GM12878 (cell line): ENCODE results near the gene MEGF11. TPM values are rescaled to one million over a fixed set of nuclear protein-coding genes. Genes with fewer than 3 reads are reported as not detected.

Experiments used
- ATAC-seq: fragments of 200-7000 bp; cut with Tn5 transposase; 3 replicates; pipeline ENCODE4 v1.9.1; 2020; ENCODE audit warnings: mild to moderate bottlenecking, moderate library complexity
- BruUV-seq: library from RNA; stranded (reverse); fragments of 400-500 nt; replicated peaks from 2 replicates; lab custom pipeline; 2021; lab: Mats Ljungman, UMichigan
- CTCF ChIA-PET: fragments of 300-600 bp; sonication (Branson Sonifier 250); formaldehyde crosslinking; extraction: SDS; loops from one replicate; lab custom pipeline; 2021; ENCODE audit warnings: inconsistent platforms; lab: Yijun Ruan, JAX
- POLR2A ChIA-PET: fragments of 350-600 bp; formaldehyde crosslinking; extraction: SDS; loops from one replicate; lab custom pipeline; 2021; ENCODE audit warnings: inconsistent platforms; lab: Charles Lee
- RAD21 ChIA-PET: fragments of 300-600 bp; sonication (Branson Sonifier 250); formaldehyde crosslinking; loops from one replicate; lab custom pipeline; 2023; ENCODE audit warnings: antibody characterized with exemption; ENCODE audit not compliant: unreplicated experiment; lab: Charles Lee
- SMC1A ChIA-PET: fragments of 300-600 bp; sonication (Branson Sonifier 250); formaldehyde crosslinking; loops from one replicate; lab custom pipeline; 2023; ENCODE audit not compliant: unreplicated experiment, uncharacterized antibody; lab: Charles Lee
- DNase-seq: peaks from one replicate; pipeline ENCODE4 v3.0.0-alpha.2; 2011; ENCODE audit warnings: low read depth, low spot score
- FAIRE-seq: peaks from 3 replicates; lab custom pipeline; 2011; peaks lifted over from hg19 to GRCh38; lab: Jason Lieb, UNC
- H2AFZ ChIP-seq: 2 replicates; pipeline ENCODE4 v1.6.0; 2011; ENCODE audit warnings: low read depth, low read length, control low read depth; ENCODE audit not compliant: control insufficient read depth
- H3K27ac ChIP-seq: 2 replicates; pipeline ENCODE4 v1.5.1; 2011; ENCODE audit warnings: control low read depth; ENCODE audit not compliant: control insufficient read depth, insufficient read depth
- H3K27me3 ChIP-seq, 2 experiments: replicated peaks in 1 of 2; 2 replicates each; pipeline versions ENCODE4 v1.6.0 to v1.6.1; 2011; ENCODE audit warnings: low read length in 1 of 2; ENCODE audit not compliant: control insufficient read depth in 2 of 2, insufficient read depth in 2 of 2
- H3K36me3 ChIP-seq, 2 experiments: 2 replicates each; pipeline ENCODE4 v1.5.1; 2011; ENCODE audit warnings: low read length in 1 of 2; ENCODE audit not compliant: control insufficient read depth in 2 of 2, insufficient read depth in 2 of 2
- H3K4me1 ChIP-seq: 2 replicates; pipeline ENCODE4 v1.6.1; 2011; ENCODE audit warnings: mild to moderate bottlenecking, low read length, moderate library complexity, mixed read lengths; ENCODE audit not compliant: control insufficient read depth, insufficient read depth
- H3K4me2 ChIP-seq: 2 replicates; pipeline ENCODE4 v1.6.0; 2011; ENCODE audit warnings: control low read depth; ENCODE audit not compliant: control insufficient read depth, insufficient read depth
- H3K4me3 ChIP-seq: fragments of 200-600 bp; sonication (generic); 2 replicates; pipeline ENCODE4 v1.5.1; 2016
- H3K79me2 ChIP-seq: 2 replicates; pipeline ENCODE4 v1.6.0; 2011; ENCODE audit warnings: low read length; ENCODE audit not compliant: control insufficient read depth, insufficient read depth
- H3K9ac ChIP-seq: 2 replicates; pipeline ENCODE4 v1.8.0; 2011; ENCODE audit warnings: low read length, control low read depth, mixed read lengths; ENCODE audit not compliant: control insufficient read depth, insufficient read depth
- H3K9me3 ChIP-seq: replicated peaks from 3 replicates; pipeline ENCODE4 v1.5.1; 2011; ENCODE audit warnings: mild to moderate bottlenecking, low read length; ENCODE audit not compliant: control insufficient read depth, insufficient read depth
- H4K20me1 ChIP-seq: 2 replicates; pipeline ENCODE4 v1.6.0; 2011; ENCODE audit not compliant: control insufficient read depth, insufficient read depth
- CBX5 ChIP-seq: sonication (generic); IDR thresholded peaks from 2 replicates; pipeline ENCODE4 v1.6.1; 2016; ENCODE audit warnings: low read depth, moderate library complexity, mild to moderate bottlenecking, inconsistent platforms
- CREB1 ChIP-seq: IDR thresholded peaks from 2 replicates; pipeline ENCODE4 v1.6.1; 2012; ENCODE audit warnings: low read depth, mild to moderate bottlenecking, inconsistent platforms
- EZH2 ChIP-seq: IDR thresholded peaks from 2 replicates; pipeline ENCODE4 v1.6.1; 2012; ENCODE audit warnings: low read depth, mild to moderate bottlenecking, control low read depth, inconsistent platforms, low read length, borderline replicate concordance; ENCODE audit not compliant: control insufficient read depth
- NFIC ChIP-seq: IDR thresholded peaks from 2 replicates; pipeline ENCODE4 v1.6.1; 2012; ENCODE audit warnings: low read depth, mild to moderate bottlenecking, inconsistent platforms, low read length, moderate library complexity
- NR2C1 ChIP-seq: fragments of 450-650 bp; IDR thresholded peaks from 2 replicates; pipeline ENCODE4 v1.6.1; 2017; ENCODE audit warnings: antibody characterized with exemption, mild to moderate bottlenecking, moderate library complexity
- PKNOX1 ChIP-seq: fragments of 450-650 bp; IDR thresholded peaks from 2 replicates; pipeline ENCODE4 v1.6.1; 2016; ENCODE audit warnings: mild to moderate bottlenecking
- ZNF274 ChIP-seq: IDR thresholded peaks from one replicate; pipeline ENCODE4 v1.8.0; 2011; ENCODE audit not compliant: insufficient read length, insufficient read depth
- ZSCAN29 ChIP-seq: fragments of 450-650 bp; IDR thresholded peaks from 2 replicates; pipeline ENCODE4 v1.6.1; 2017; ENCODE audit warnings: mild to moderate bottlenecking, moderate library complexity
- in situ Hi-C: fragments of 300-500 bp; cut with MboI; formaldehyde crosslinking; loops from 9 replicates; pipeline ENCODE4 v1.14.3; 2018; ENCODE audit warnings: mixed read lengths
- intact Hi-C: fragments of 100-400 bp; cut with micrococcal nuclease; formaldehyde crosslinking; loops from one replicate; pipeline ENCODE4 v1.14.2; 2022; ENCODE audit not compliant: unreplicated experiment
- polyA plus RNA-seq, 11 experiments: library from polyadenylated mRNA; depleted of rRNA in 4 of 11; unstranded in 6 of 11; stranded (reverse) in 5 of 11; fragments of >200 nt; fragmentation: Nextera tagmentation in 4 of 11; fragmentation: Illumina TruSeq in 1 of 11; extraction: Ambion mirVana in 4 of 11; extraction: Trizol in 1 of 11; gene quantifications; 1 replicate in 1 of 11; 2 replicates in 10 of 11; pipeline versions ENCODE4 v1.2.1 to v1.2.3, GENCODE V29; 2011 to 2016; ENCODE audit warnings: inconsistent platforms in 2 of 11, missing spikeins in 2 of 11, low read depth in 1 of 11
- total RNA-seq, 4 experiments: library from RNA; depleted of rRNA in 3 of 4; stranded (reverse); fragments of >200 nt in 3 of 4; fragmentation: Illumina TruSeq in 1 of 4; extraction: Trizol in 1 of 4; gene quantifications; 2 replicates each; pipeline versions ENCODE4 v1.2.1 to v1.2.3, GENCODE V29; 2013 to 2021
- TF ChIP-seq, protein P1 (sequence below): fragments of 450-650 bp; IDR thresholded peaks from 2 replicates; pipeline ENCODE4 v1.6.1; 2016; ENCODE audit warnings: mild to moderate bottlenecking, moderate library complexity, borderline replicate concordance
- TF ChIP-seq, protein P2 (sequence below): fragments of 450-650 bp; formaldehyde crosslinking; IDR thresholded peaks from 2 replicates; pipeline ENCODE4 v1.4.0; 2020; ENCODE audit warnings: mild to moderate bottlenecking, moderate library complexity

MEGF11 gene
- total and polyA plus RNA-seq, 10 of the 15 experiments (the other 5 are each of a cell fraction or from before 2014, with no cell fraction given) = 0.03 to 1.7 (median 0.49) TPM

- peaks cover 1 to 35% of the 10 kb centered on the region in 2 experiments; a peak in 3 of 4 replicates for H3K36me3 ChIP-seq
- peaks cover 5% of the 10 kb centered on the region for H3K79me2 ChIP-seq
- CTCF ChIA-PET = no interaction called here
- ATAC-seq (no peak), FAIRE-seq (no peak), DNase-seq (no peak)
- no peak overlapping the region for H3K4me3 ChIP-seq
- SMC1A ChIA-PET = interaction anchor here (0.6 to 1.2 kb wide), 7 partner anchors 9 to 52 kb away, joined by 3 to 4 read pairs (median 3); no protein-coding TSS in a partner anchor
- in situ Hi-C loops (no loop called here), intact Hi-C loops (no loop called here)
- no peaks in the 10 kb centered on the region for H4K20me1 ChIP-seq
- TF ChIP-seq CREB1 (no peak), EZH2 (no peak), NFIC (no peak), CBX5 (no peak), ZSCAN29 (no peak), PKNOX1 (no peak), NR2C1 (no peak), ZNF274 (no peak)
- TF ChIP-seq, protein P1, sequence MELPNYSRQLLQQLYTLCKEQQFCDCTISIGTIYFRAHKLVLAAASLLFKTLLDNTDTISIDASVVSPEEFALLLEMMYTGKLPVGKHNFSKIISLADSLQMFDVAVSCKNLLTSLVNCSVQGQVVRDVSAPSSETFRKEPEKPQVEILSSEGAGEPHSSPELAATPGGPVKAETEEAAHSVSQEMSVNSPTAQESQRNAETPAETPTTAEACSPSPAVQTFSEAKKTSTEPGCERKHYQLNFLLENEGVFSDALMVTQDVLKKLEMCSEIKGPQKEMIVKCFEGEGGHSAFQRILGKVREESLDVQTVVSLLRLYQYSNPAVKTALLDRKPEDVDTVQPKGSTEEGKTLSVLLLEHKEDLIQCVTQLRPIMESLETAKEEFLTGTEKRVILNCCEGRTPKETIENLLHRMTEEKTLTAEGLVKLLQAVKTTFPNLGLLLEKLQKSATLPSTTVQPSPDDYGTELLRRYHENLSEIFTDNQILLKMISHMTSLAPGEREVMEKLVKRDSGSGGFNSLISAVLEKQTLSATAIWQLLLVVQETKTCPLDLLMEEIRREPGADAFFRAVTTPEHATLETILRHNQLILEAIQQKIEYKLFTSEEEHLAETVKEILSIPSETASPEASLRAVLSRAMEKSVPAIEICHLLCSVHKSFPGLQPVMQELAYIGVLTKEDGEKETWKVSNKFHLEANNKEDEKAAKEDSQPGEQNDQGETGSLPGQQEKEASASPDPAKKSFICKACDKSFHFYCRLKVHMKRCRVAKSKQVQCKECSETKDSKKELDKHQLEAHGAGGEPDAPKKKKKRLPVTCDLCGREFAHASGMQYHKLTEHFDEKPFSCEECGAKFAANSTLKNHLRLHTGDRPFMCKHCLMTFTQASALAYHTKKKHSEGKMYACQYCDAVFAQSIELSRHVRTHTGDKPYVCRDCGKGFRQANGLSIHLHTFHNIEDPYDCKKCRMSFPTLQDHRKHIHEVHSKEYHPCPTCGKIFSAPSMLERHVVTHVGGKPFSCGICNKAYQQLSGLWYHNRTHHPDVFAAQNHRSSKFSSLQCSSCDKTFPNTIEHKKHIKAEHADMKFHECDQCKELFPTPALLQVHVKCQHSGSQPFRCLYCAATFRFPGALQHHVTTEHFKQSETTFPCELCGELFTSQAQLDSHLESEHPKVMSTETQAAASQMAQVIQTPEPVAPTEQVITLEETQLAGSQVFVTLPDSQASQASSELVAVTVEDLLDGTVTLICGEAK = no peak
- TF ChIP-seq, protein P2, sequence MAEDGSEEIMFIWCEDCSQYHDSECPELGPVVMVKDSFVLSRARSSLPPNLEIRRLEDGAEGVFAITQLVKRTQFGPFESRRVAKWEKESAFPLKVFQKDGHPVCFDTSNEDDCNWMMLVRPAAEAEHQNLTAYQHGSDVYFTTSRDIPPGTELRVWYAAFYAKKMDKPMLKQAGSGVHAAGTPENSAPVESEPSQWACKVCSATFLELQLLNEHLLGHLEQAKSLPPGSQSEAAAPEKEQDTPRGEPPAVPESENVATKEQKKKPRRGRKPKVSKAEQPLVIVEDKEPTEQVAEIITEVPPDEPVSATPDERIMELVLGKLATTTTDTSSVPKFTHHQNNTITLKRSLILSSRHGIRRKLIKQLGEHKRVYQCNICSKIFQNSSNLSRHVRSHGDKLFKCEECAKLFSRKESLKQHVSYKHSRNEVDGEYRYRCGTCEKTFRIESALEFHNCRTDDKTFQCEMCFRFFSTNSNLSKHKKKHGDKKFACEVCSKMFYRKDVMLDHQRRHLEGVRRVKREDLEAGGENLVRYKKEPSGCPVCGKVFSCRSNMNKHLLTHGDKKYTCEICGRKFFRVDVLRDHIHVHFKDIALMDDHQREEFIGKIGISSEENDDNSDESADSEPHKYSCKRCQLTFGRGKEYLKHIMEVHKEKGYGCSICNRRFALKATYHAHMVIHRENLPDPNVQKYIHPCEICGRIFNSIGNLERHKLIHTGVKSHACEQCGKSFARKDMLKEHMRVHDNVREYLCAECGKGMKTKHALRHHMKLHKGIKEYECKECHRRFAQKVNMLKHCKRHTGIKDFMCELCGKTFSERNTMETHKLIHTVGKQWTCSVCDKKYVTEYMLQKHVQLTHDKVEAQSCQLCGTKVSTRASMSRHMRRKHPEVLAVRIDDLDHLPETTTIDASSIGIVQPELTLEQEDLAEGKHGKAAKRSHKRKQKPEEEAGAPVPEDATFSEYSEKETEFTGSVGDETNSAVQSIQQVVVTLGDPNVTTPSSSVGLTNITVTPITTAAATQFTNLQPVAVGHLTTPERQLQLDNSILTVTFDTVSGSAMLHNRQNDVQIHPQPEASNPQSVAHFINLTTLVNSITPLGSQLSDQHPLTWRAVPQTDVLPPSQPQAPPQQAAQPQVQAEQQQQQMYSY (CRISPR knock-in tag) = no peak
- POLR2A ChIA-PET = interaction anchor here (0.6 to 1.0 kb wide), 6 partner anchors 10 to 591 kb away, joined by 3 to 10 read pairs (median 3); no protein-coding TSS in a partner anchor
- peaks cover 22% of the 10 kb centered on the region for H3K4me1 ChIP-seq
- no peaks in the 10 kb centered on the region for H3K27me3 ChIP-seq
- H3K9me3 ChIP-seq = no peaks in the 10 kb centered on the region
- RAD21 ChIA-PET = interaction anchor here (0.7 kb wide), 1 partner anchor 51 kb away, joined by 6 read pairs; no protein-coding TSS in a partner anchor
- H3K4me2 ChIP-seq = no peak overlapping the region
- no peak overlapping the region for H2AFZ ChIP-seq
- BruUV-seq = no TSS peak
- no peak overlapping the region for H3K27ac ChIP-seq
- H3K9ac ChIP-seq = no peak overlapping the region
These were observed 369.0 kb downstream of the MEGF11 start for GRCh38 chr15:65884511-65884910.
